ENCODE measurements around the gene ABCB11.
A peak's percentile ranks its signal among the peaks of the same experiment; 100 is the strongest.
"Not testable (repeated sequence)": the region's sequence is repeated elsewhere in the genome, so short reads cannot be mapped to it uniquely, and the experiment has no call there.

The ABCB11 gene

GRCh38 chr2:168926621-168927386, 104.3 kb downstream of the ABCB11 start:
- no peak for DNase-seq

DNA sequence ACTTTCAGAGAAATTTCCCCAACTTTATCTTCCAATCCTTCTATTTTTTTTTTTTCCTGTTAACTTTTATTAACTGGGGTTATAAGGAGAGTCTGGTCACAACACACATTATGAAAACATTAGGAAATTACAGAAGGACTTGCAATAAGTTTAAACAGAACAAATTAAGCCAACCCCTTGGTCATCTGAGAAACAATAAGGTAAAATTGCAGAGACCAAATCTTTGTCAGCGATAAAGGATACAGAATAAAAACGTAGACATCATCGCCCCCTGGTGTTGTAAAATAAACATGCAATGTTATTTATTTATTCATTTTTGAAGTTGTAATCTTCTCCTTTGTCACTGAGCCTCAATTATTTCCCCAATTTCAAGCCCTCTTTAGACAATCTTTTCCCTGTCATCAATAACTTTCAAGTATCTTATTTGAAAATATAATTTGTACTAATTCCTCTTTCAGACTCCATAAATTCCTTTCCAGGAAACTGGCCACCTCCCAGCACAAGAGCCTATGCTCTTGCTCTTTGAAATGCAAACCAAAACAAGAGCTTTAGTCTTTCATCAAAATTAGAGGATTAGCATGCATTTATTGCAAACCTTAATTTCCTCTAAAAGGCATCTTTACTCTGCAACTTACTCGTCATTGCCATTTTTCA, 110.5 kb downstream of the ABCB11 start:
- DNase-seq = peak; percentile 24

DNA sequence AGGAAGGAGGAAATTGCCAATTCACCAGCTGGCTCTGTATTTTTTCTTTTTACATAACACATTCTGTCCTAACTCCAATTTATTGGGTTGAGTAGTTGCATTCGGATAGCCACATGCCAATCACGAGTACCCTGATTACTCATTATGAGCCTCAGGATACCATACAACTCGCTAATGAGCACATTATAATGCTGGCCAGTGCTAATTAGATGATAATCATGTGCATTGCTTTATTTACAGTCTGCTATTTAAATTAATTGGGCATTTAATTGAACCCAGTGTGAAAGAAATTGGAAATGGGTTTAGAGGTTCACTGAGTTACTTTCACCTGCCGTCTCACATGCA, 114.8 kb downstream of the ABCB11 start:
- no peak for DNase-seq

- no peak for DNase-seq
Observed at GRCh38 chr2:168915441-168916330, 115.4 kb downstream of the ABCB11 start.

- no peak for DNase-seq
Observed at GRCh38 chr2:168913495-168913894, 117.6 kb downstream of the ABCB11 start.

DNA sequence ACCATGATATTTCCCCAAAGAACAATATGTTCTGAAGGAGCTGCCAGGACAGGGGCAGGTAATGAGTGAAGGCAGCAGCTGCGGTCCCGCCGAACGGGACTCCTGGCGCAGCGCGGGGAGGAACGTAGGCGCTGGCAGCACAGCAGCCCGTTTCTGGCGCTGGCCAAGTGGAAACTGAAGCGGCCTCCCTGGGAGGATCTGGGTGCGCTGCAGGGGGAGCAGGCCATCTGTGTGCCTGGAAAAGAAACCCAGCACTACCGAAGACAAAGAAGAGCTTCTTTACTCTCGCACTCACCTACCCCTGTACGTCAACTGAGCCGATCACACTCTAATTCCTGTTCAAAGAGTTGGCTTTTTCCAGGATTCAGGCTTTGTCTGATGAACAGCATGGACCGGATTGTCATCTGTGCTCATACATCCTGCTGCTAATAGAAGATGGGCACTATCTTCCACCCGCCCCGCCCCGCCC, 118.2 kb downstream of the ABCB11 start:
- peak; percentile 59 for DNase-seq

- DNase-seq = no peak
Observed at GRCh38 chr2:168912466-168912865, 118.7 kb downstream of the ABCB11 start.

- DNase-seq = no peak
Observed at GRCh38 chr2:168910330-168910729, 120.8 kb downstream of the ABCB11 start.

- DNase-seq = no peak
Observed at GRCh38 chr2:168907940-168908662, 123.0 kb downstream of the ABCB11 start.

- DNase-seq = no peak
Observed at GRCh38 chr2:168904358-168904757, 126.8 kb downstream of the ABCB11 start.

- DNase-seq = no peak
Observed at GRCh38 chr2:168903888-168904287, 127.2 kb downstream of the ABCB11 start.

GRCh38 chr2:168901003-168901402, 130.1 kb downstream of the ABCB11 start, which contains the start of gene G6PC2:
G6PC2 (plus strand) TSS chr2:168901291; CDS start chr2:168901332, 41 bp downstream.
- no peak for DNase-seq

GRCh38 chr2:168897449-168897848, 133.7 kb downstream of the ABCB11 start:
- no peak for DNase-seq

DNA sequence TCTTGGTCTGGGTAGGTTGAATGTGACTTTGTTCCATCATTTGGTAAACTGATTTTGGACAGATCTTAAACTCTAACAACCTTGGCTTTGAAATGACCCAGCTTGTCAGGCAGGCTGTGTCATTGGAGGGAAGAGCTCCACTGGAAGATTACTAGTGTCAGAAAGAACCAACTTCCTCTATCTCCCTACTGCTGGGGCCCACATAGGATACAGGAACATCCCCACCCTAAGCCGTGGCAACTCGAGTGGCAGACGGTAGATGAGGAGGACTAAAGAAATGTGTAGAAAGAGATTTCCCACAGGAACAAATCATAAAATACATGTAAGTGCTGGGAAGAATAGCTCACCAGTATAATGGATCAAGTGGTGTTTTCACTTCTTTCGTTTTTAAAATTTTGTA, 134.3 kb downstream of the ABCB11 start:
- no peak for DNase-seq

GRCh38 chr2:168895771-168896170, 135.4 kb downstream of the ABCB11 start:
- no peak for DNase-seq

- no peak for DNase-seq
Observed at GRCh38 chr2:168894720-168895119, 136.4 kb downstream of the ABCB11 start.

DNA sequence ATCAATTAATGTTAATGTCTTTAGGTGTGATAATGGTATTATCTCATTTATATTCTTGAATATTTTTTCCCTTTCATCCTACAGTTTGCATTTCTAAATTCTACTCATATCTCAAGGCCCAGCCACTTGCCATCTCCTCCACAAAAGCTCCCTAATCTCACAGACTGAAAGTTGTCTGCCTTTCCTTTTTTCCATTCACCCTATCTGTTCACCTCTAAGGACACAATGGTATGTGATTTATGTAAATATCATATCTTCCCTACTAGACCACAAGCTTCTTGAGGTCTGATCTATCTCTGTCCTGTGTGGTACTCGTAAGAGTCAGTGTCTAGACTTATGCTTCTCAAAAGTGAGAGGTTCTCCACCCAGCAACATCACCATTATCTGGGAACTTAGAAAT, 137.0 kb downstream of the ABCB11 start:
- no peak for DNase-seq

- no peak for DNase-seq
Observed at GRCh38 chr2:168892327-168892726, 138.8 kb downstream of the ABCB11 start.

DNA sequence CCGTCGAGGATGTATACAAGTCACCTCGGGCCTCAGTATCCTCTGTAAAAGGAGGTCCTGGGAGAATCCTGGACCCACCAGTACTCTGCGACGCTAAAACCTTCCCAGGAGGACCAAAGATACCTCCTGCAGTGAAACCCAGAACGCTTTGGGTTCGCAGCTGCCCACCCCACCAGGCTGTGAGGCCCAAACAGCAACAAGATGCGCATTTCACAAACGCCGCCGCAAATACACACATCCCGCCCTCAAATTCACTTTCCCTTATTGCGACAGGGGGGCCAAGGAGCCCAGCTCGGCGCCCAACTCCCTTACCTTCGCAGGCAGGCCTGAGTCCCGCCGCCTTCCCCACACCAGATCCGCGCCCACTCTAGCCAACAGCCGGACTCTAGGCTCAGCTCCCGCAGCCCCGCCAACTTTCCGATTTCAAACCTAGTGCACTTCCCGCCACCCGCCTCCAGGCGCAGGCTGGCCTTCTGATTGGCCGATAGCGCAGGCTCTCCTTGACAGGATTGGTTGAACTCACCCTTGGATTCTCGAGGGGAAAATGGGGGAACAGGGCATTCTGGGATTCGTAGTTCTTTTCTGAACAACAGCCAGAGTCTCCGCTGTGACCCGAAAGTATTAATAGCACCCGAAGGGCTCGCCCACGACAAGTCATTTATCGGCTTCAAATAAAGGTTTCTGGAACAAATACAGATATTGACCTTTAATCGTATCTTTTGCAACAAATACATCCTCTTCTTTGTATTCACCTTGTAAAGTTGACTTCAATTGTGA, 140.9 kb downstream of the ABCB11 start, which contains the start of gene SPC25:
Gene SPC25 (minus strand): TSS at position 425 of the 777 bp plus-strand sequence. CDS start 911 bp downstream, outside the sequence.
- peak; percentile 88 for DNase-seq

GRCh38 chr2:168889635-168890005, 141.5 kb downstream of the ABCB11 start:
- no peak for DNase-seq

DNA sequence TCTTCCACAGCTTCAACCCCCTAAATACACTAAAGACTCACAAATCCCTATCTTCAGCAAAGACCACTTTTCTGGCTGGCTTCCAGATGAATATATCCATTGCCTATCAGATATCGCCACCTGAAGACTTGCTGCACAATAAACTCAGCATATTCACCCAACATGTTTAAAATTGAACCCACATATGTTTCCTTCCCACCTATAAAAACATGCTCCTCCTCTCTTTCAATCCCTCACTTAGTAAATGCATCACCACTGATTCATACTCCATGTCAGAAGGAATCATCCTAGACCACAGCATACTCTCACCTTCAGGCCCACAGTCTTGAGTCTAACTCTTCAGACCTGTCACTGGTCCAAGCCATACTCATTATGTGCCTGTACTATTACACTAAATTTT, 146.1 kb downstream of the ABCB11 start:
- no peak for DNase-seq

- DNase-seq = not testable (repeated sequence)
Observed at GRCh38 chr2:168882163-168882562, 149.0 kb downstream of the ABCB11 start.

All from NCI-H526 treated with DMSO at 0.1 percent for 48 hours (cell line).